UCSD-AML1 (cell line): Measurements from ENCODE around the gene COMMD1.
A peak's percentile ranks its signal among the peaks of the same experiment; 100 is the strongest.
"Not testable (repeated sequence)": the region's sequence is repeated elsewhere in the genome, so short reads cannot be mapped to it uniquely, and the experiment has no call there.

Source experiments
- DNase-seq: peaks from one replicate; lab custom pipeline; 2025; ENCODE audit not compliant: unreplicated experiment; lab: John Stamatoyannopoulos, UW

Gene COMMD1

GRCh38 chr2:62014102-62014501, 108.6 kb downstream of the COMMD1 start:
- peak; percentile 36 for DNase-seq

GRCh38 chr2:62016957-62017356, 111.5 kb downstream of the COMMD1 start:
- DNase-seq, result no peak

GRCh38 chr2:62029910-62030309, 124.4 kb downstream of the COMMD1 start:
- no peak for DNase-seq

GRCh38 chr2:62030902-62031301, 125.4 kb downstream of the COMMD1 start:
- DNase-seq, result no peak

- DNase-seq, result no peak
Observed at GRCh38 chr2:62032096-62032495, 126.6 kb downstream of the COMMD1 start.

- no peak for DNase-seq
Observed at GRCh38 chr2:62034715-62035114, 129.2 kb downstream of the COMMD1 start.

- no peak for DNase-seq
Observed at GRCh38 chr2:62036229-62036628, 130.8 kb downstream of the COMMD1 start.

GRCh38 chr2:62036761-62037250, 131.3 kb downstream of the COMMD1 start:
- no peak for DNase-seq

- peak; percentile 23 for DNase-seq
Observed at GRCh38 chr2:62038975-62039771, 133.7 kb downstream of the COMMD1 start.

- no peak for DNase-seq
Observed at GRCh38 chr2:62040926-62041325, 135.5 kb downstream of the COMMD1 start.

GRCh38 chr2:62041701-62042385, 136.4 kb downstream of the COMMD1 start:
- not testable (repeated sequence) for DNase-seq

GRCh38 chr2:62042400-62042799, 136.9 kb downstream of the COMMD1 start:
- no peak for DNase-seq

- no peak for DNase-seq
Observed at GRCh38 chr2:62042944-62043343, 137.5 kb downstream of the COMMD1 start.

GRCh38 chr2:62045017-62045543, 139.6 kb downstream of the COMMD1 start:
- DNase-seq, result no peak

- no peak for DNase-seq
Observed at GRCh38 chr2:62046141-62046540, 140.7 kb downstream of the COMMD1 start.

- DNase-seq, result no peak
Observed at GRCh38 chr2:62050456-62051045, 145.1 kb downstream of the COMMD1 start.

GRCh38 chr2:62054029-62054791, 148.7 kb downstream of the COMMD1 start:
- no peak for DNase-seq

GRCh38 chr2:62054916-62055450, 149.5 kb downstream of the COMMD1 start:
- DNase-seq, result peak; percentile 17

- DNase-seq, result no peak
Observed at GRCh38 chr2:62055724-62056336, 150.4 kb downstream of the COMMD1 start.

- DNase-seq, result no peak
Observed at GRCh38 chr2:62056341-62056740, 150.9 kb downstream of the COMMD1 start.
